Uterus (tissue), 4 donors: ENCODE measurements around the gene GALNT7. TPM values are rescaled to one million over a fixed set of nuclear protein-coding genes. Genes with fewer than 3 reads are reported as not detected.

Source experiments
- DNase-seq, 2 donors: peaks; one replicate each; pipeline ENCODE4 v3.0.0-alpha.2; 2019 to 2020
- H3K27ac ChIP-seq, 2 donors: fragments of 200-600 bp; sonication (generic); 1 replicate in 1 of 2; 2 replicates in 1 of 2; pipeline ENCODE4 v1.5.1; 2016 to 2018
- H3K27me3 ChIP-seq, 2 donors: fragments of 200-600 bp; sonication (generic); one replicate each; pipeline ENCODE4 v1.5.1; 2018 to 2019; ENCODE audit warnings: control low read depth in 1 of 2
- H3K36me3 ChIP-seq, 2 donors: fragments of 200-600 bp; sonication (generic); one replicate each; pipeline ENCODE4 v1.5.1; 2019; ENCODE audit warnings: control low read depth in 1 of 2
- H3K4me1 ChIP-seq, 2 donors: fragments of 200-600 bp; sonication (generic); one replicate each; pipeline ENCODE4 v1.5.1; 2018 to 2019; ENCODE audit warnings: control low read depth in 1 of 2
- H3K4me3 ChIP-seq, 2 donors: fragments of 200-600 bp; sonication (generic); 1 replicate in 1 of 2; 2 replicates in 1 of 2; pipeline ENCODE4 v1.5.1; 2018 to 2019; ENCODE audit warnings: mild to moderate bottlenecking in 1 of 2
- H3K9me3 ChIP-seq, 2 donors: fragments of 200-600 bp; sonication (generic); one replicate each; pipeline ENCODE4 v1.5.1; 2019; ENCODE audit warnings: control low read depth in 1 of 2
- CTCF ChIP-seq, 4 experiments: fragments of 200-600 bp in 2 of 4; fragments of 450-650 bp in 2 of 4; sonication (generic) in 2 of 4; IDR thresholded peaks; one replicate each; pipeline ENCODE4 v1.5.1; 2016 to 2019; ENCODE audit warnings: antibody characterized with exemption in 4 of 4, mild to moderate bottlenecking in 2 of 4, moderate library complexity in 1 of 4
- POLR2A ChIP-seq, 2 donors: fragments of 450-650 bp; IDR thresholded peaks; one replicate each; pipeline ENCODE4 v1.6.1; 2016; ENCODE audit warnings: antibody characterized with exemption in 2 of 2, mild to moderate bottlenecking in 1 of 2, moderate library complexity in 1 of 2
- intact Hi-C: fragments of 100-400 bp; cut with DNase I; formaldehyde crosslinking; loops from one replicate; pipeline ENCODE4 v1.15.1; 2023; ENCODE audit warnings: low total_unique reads
- total RNA-seq, 4 donors: library from RNA; depleted of rRNA in 3 of 4; stranded (reverse); fragments of >200 nt in 3 of 4; gene quantifications; one replicate each; pipeline versions ENCODE4 v1.1.0 to v1.2.4, GENCODE V29; 2014 to 2023
- donor health status: DM: yes; HTN: yes; CAD: no.

Gene GALNT7
- total RNA-seq, 4 donors from 2014 or later = 7.7 to 48.2 (median 19.2) TPM

GRCh38 chr4:173252024-173252935, 83.7 kb downstream of the GALNT7 start:
- Histone ChIP-seq H3K4me3 (no peak overlapping the region), H3K9me3 (no peaks in the 10 kb centered on the region), H3K4me1 (peaks cover 0 to 11% of the 10 kb centered on the region in 2 donors), H3K36me3 (no peaks in the 10 kb centered on the region), H3K27me3 (no peaks in the 10 kb centered on the region), H3K27ac (peak overlapping the region; percentile 64 to 66)
- TF ChIP-seq POLR2A (IDR thresholded peaks at IDR 0.05) = no peak
- DNase-seq = peak; percentile 42 to 84
- intact Hi-C loops = loop anchor here (10.0 kb wide), 1 partner anchor 237 kb away; no protein-coding TSS in a partner anchor

GRCh38 chr4:173253561-173253960, 85.0 kb downstream of the GALNT7 start:
- no peak for DNase-seq
- Histone ChIP-seq H3K27ac (peak overlapping the region; percentile 64 to 66), H3K27me3 (no peaks in the 10 kb centered on the region), H3K36me3 (no peaks in the 10 kb centered on the region), H3K9me3 (no peaks in the 10 kb centered on the region), H3K4me1 (peaks cover 0 to 11% of the 10 kb centered on the region in 2 donors), H3K4me3 (no peak overlapping the region)
- TF ChIP-seq POLR2A (IDR thresholded peaks at IDR 0.05) (no peak), CTCF (IDR thresholded peaks at IDR 0.05) (no peak)
- intact Hi-C loops = loop anchor here (10.0 kb wide), 1 partner anchor 239 kb away; no protein-coding TSS in a partner anchor

GRCh38 chr4:173254646-173255045, 86.0 kb downstream of the GALNT7 start:
- Histone ChIP-seq H3K27me3 (no peaks in the 10 kb centered on the region), H3K36me3 (no peaks in the 10 kb centered on the region), H3K4me1 (peaks cover 0 to 11% of the 10 kb centered on the region in 2 donors), H3K4me3 (no peak overlapping the region), H3K27ac (no peak overlapping the region), H3K9me3 (no peaks in the 10 kb centered on the region)
- DNase-seq = no peak
- TF ChIP-seq POLR2A (IDR thresholded peaks at IDR 0.05) (no peak), CTCF (IDR thresholded peaks at IDR 0.05) (no peak)
- intact Hi-C loops = loop anchor here (10.0 kb wide), 1 partner anchor 240 kb away; no protein-coding TSS in a partner anchor

- no peak for DNase-seq
- Histone ChIP-seq H3K27me3 (no peaks in the 10 kb centered on the region), H3K4me3 (no peak overlapping the region), H3K9me3 (no peaks in the 10 kb centered on the region), H3K36me3 (no peaks in the 10 kb centered on the region), H3K27ac (no peak overlapping the region), H3K4me1 (peaks cover 0 to 10% of the 10 kb centered on the region in 2 donors)
- intact Hi-C loops = loop anchor here (10.0 kb wide), 1 partner anchor 242 kb away; no protein-coding TSS in a partner anchor
- TF ChIP-seq POLR2A (IDR thresholded peaks at IDR 0.05) (no peak), CTCF (IDR thresholded peaks at IDR 0.05) (no peak)
These were observed 88.2 kb downstream of the GALNT7 start for GRCh38 chr4:173256825-173257224.

- no peaks in the 10 kb centered on the region for H3K27me3 ChIP-seq
- peak; percentile 67 to 68 for DNase-seq
- H3K36me3 ChIP-seq = no peaks in the 10 kb centered on the region
- no peak overlapping the region for H3K27ac ChIP-seq
- peaks cover 0 to 6% of the 10 kb centered on the region in 2 donors for H3K4me1 ChIP-seq
- TF ChIP-seq POLR2A (IDR thresholded peaks at IDR 0.05) = no peak
- TF ChIP-seq CTCF (IDR thresholded peaks at IDR 0.05) = peak; percentile 66 to 79 (median 76)
- no peaks in the 10 kb centered on the region for H3K9me3 ChIP-seq
- no peak overlapping the region for H3K4me3 ChIP-seq
- intact Hi-C loops = loop anchor here (10.0 kb wide), 1 partner anchor 243 kb away; no protein-coding TSS in a partner anchor
These were observed 89.4 kb downstream of the GALNT7 start for GRCh38 chr4:173257732-173258717.
